ENCODE results near the gene C16orf92.
"Not testable (repeated sequence)": the region's sequence is repeated elsewhere in the genome, so short reads cannot be mapped to it uniquely, and the experiment has no call there.

Gene C16orf92

DNA sequence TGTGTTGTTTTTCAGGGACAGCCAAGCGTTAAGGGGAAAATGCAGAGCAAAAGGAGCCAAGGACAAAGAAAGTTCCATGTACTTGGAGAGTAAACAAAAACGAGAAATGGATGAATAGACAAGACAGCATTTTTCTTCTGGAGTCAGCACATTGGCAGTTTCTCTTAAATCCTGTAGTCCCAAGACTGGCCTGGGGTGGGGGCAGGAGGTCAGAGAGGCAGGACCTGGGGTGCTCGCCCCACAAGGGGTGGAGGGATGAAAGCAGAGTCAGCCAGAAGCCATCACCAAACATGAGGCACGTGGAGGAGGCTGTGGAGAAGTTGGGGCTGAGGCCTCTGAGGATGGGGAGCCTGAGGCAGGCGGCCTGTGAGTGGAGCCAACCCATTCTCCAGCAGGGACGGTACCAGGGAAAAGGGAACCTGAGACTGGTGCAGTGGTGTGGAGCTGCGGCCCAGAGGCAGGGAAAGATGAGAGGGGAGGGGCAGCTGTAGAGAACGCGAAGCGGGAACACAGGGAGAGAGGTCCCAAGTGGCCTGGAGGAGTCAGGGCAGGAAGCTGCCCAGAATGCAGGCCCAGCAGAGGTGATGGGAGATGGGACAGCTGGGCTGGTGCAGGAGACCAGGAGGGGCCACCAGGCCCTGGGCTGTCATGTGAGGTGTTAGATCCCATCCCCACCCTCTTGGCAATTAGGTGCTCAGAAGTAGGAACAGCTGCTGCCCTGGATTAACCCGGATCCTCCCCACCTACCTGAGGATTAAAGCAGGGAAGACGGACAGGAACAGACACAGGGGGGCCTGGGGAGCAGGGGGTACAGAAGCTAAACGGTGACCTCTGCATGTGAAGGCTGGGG is 4.8 kb downstream of the C16orf92 start:
- no peak for DNase-seq

GRCh38 chr16:30028438-30029076 is 5.6 kb downstream of the C16orf92 start:
- DNase-seq = peak; percentile 29

DNA sequence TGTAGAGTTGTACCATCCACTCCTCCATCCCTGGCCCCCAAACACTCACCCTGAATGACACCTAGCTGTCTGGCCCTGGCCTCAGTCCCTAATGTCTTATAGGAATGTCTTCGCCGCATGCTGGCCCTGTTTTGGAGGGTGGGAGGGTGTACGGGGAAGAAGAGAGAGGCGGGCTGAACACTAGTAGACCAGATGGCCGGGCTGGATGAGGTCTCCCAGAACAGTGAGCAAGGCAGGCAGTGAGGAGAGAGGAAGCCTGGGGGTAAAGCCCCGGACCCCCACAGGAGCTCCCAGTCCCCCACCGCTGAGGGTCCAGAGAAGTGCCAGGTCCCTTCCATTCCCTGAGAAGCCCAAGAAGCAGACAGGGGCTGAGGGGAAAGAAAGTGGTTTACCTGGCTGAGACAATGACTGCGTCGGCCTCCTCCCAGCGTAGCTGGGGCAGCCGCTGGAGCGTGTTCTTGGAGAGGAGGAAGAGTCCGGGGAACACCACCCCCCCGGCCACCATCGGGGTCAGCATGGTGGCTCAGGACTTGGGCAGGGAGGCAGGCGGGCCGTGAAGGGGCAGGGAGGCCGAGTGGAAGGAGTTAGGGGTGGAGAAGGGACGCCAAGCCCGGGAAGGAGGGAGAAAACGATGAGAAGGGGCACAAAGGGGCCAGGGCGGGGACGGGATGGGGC is 7.2 kb downstream of the C16orf92 start:
- no peak for DNase-seq

GRCh38 chr16:30030841-30031413 is 7.9 kb downstream of the C16orf92 start, which contains the start of gene TLCD3B:
Gene TLCD3B, minus strand, starts transcription at chr16:30031271. Its CDS starts 744 bp downstream, at chr16:30030527.
- no peak for DNase-seq

GRCh38 chr16:30031477-30031918 is 8.5 kb downstream of the C16orf92 start:
- no peak for DNase-seq

GRCh38 chr16:30032083-30032819 is 9.3 kb downstream of the C16orf92 start:
- DNase-seq = peak; percentile 74

GRCh38 chr16:30033270-30033669 is 10.3 kb downstream of the C16orf92 start:
- DNase-seq = peak; percentile 38

DNA sequence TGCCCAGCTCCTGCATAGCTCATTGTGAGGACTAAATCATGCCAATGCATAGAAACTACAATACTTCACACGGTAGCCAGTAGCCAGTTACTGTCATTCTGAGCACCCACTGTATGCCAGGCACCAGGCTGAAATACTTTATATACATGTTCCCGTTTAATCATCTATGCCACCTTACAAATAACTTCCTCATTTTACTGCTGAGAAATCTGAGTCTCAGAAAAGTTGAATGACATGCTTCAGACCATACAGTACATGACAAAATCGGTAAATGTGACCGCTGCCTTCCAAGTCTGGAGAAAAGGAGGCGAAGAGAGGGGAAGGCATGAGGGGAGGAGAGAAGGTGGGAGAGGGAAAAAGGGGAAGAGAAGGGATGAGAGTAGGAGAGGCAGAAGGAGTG is 17.2 kb downstream of the C16orf92 start:
- no peak for DNase-seq

GRCh38 chr16:30040690-30041089 is 17.7 kb downstream of the C16orf92 start:
- not testable (repeated sequence) for DNase-seq

GRCh38 chr16:30041841-30042240 is 18.8 kb downstream of the C16orf92 start:
- no peak for DNase-seq

GRCh38 chr16:30046178-30046577 is 23.2 kb downstream of the C16orf92 start:
- DNase-seq = no peak

GRCh38 chr16:30046588-30046987 is 23.6 kb downstream of the C16orf92 start:
- no peak for DNase-seq

GRCh38 chr16:30049871-30050270 is 26.9 kb downstream of the C16orf92 start:
- DNase-seq = no peak

DNA sequence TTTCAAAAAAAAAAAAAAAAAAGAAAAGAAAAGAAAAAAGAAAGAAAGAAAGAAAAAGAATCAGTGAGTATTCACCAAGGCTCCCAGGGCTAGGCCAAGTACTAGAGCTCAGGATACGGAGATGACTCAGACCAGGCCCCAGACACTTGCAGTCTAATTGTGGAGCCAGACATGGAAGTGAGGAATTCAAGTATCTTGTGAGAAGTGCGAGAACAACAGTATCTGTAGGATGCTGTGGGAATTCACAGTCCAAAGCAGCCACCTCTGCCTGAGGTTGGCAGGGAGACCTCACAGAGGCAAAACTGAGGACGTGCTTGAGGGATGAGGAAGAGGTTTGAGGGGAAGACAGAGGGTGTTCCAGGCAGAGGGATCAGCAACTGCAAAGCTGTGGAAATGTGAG is 28.5 kb downstream of the C16orf92 start:
- no peak for DNase-seq

DNA sequence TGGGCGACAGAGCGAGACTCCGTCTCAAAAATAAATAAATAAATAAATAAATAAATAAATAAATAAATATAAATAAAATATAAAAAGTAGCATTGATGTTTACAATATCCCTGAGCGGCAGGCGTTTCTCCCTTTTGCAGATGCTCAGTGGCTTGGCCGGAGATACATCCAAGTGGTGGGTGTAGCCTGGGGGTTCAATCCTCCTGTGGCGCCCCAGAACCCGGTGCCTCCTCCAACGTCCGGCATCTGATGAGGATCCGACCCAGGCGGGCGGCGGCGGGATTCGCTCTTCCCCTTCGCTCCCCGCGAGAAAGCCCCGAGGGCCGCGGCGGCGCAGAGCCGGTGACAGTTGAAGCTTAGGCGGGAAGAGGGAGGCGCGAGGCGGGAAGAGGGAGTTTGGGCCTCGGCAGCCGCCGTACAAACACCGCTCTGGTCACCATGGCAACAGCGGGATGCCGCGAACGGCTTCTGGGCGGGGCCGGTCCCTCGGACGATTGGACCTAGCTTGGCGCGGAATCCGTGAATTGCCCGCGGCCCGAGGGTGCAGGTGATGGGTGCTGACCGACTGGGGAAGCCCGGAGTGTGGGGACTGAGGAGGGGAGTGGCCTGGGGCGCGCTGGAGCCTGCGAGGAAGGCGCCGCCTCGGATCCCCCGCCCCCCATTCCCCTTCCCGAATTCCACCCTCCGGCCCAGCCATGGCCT is 29.8 kb downstream of the C16orf92 start:
- peak; percentile 96 for DNase-seq

DNA sequence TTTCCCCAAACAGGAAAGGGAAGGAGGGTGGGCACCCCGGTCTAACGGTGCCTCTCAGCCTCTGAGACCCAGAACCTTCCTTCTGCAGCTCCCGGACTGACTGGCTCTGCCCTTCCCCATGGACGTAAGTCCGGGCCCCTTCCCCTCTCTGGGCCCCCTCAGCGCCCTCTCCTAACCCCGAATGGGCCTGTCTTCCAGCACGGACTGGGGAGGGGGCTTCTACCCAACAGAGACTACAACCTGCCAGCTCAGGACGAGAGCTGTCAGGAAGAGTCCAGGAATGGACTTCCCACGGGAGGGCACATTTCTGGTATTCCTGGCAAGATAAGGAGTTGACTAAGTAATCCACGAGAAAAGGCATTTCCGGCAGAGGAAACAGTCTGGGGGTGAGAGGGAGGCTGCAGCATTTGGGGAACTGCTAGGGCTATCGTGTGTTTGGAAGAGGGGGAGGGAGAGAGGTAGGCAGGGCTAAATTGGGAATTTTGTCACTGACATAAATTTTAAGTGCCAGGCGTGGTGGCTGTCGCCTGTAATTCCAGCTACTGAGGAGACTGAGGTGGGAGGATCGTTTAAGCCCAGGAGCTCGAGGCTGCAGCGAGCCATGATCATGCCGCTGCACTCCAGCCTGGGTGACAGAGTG is 30.5 kb downstream of the C16orf92 start:
- DNase-seq = peak; percentile 16

DNA sequence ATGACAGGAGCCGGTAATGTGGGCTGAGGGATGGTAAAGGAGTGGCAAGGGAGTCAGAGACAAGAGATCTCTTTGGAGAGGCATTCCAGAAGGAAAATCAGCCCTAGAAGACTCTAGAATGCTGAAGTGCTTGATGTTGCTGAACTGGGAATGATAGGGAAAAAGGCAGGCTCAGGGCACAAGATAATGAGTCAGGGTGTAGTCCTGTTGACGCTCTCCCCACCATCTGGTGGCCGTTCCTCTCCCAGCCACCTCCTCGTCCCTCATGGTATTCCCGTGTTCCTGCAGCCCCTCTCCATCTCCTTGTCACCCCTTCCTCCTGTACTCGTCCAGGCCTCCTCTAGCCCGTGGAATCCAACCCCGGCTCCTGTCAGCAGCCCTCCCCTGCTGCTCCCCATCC is 31.5 kb downstream of the C16orf92 start:
- DNase-seq = no peak

DNA sequence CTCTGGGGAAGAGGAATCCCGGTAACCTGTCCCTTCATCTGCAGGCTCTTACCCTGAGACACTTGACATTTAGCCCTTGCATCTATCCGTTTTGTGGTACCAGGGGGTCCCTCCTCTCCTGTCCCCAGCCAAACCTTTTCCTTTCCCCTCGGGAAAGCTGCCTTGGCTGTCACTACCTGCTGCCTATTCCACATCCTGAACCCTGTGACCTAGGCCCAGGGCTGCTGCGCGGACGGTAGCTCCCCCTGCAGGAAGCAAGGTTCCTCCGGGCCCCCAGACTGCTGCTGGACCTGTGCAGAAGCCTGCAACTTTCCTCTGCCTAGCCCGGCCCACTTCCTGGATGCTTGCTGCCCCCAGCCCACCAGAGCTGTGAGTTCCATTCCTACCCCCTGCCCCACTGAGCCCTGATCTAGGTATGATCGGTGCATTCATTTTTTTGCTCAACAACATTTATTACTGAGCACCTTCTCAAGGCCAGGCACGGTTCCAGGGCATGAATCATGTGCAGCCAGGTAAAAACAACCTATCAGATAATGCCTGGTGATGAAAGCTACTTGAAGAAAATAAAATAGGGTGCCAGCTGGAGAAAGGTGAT is 32.1 kb downstream of the C16orf92 start:
- peak; percentile 74 for DNase-seq

- DNase-seq = no peak
Observed at GRCh38 chr16:30060346-30060745, 37.3 kb downstream of the C16orf92 start.

GRCh38 chr16:30060836-30061554 is 38.0 kb downstream of the C16orf92 start:
- no peak for DNase-seq
